Neural progenitor cell (in vitro differentiated cells): Measurements from ENCODE around the gene REC114. TPM values are rescaled to one million over a fixed set of nuclear protein-coding genes. Genes with fewer than 3 reads are reported as not detected.
"Not testable (repeated sequence)": the region's sequence is repeated elsewhere in the genome, so short reads cannot be mapped to it uniquely, and the experiment has no call there.

ENCODE experiments used
- DNase-seq: peaks from one replicate; pipeline ENCODE4 v3.0.0-alpha.2; 2016; ENCODE audit warnings: low spot score
- H2AFZ ChIP-seq: fragments of 200-600 bp; sonication (generic); replicated peaks from 2 replicates; pipeline ENCODE4 v1.6.1; 2016; ENCODE audit warnings: antibody characterized with exemption
- H3F3A ChIP-seq: fragments of 200-600 bp; sonication (generic); 2 replicates; pipeline ENCODE4 v1.6.1; 2016; ENCODE audit warnings: antibody characterized with exemption, low read depth
- H3K27ac ChIP-seq: fragments of 200-600 bp; sonication (generic); 2 replicates; pipeline ENCODE4 v1.5.1; 2016; ENCODE audit warnings: mild to moderate bottlenecking
- H3K27me3 ChIP-seq: fragments of 200-600 bp; sonication (generic); 2 replicates; pipeline ENCODE4 v1.6.1; 2016; ENCODE audit warnings: mild to moderate bottlenecking, moderate library complexity
- H3K36me3 ChIP-seq: fragments of 200-600 bp; sonication (generic); 2 replicates; pipeline ENCODE4 v1.5.1; 2016
- H3K4me1 ChIP-seq: fragments of 200-600 bp; sonication (generic); 2 replicates; pipeline ENCODE4 v1.6.1; 2016; ENCODE audit warnings: mixed run types
- H3K4me2 ChIP-seq: fragments of 200-600 bp; sonication (generic); 2 replicates; pipeline ENCODE4 v1.6.1; 2016
- H3K4me3 ChIP-seq: fragments of 200-600 bp; sonication (generic); 2 replicates; pipeline ENCODE4 v1.5.1; 2016
- H3K79me2 ChIP-seq: fragments of 200-600 bp; sonication (generic); 2 replicates; pipeline ENCODE4 v1.6.1; 2016; ENCODE audit warnings: low read depth
- H3K9ac ChIP-seq: fragments of 200-600 bp; sonication (generic); 2 replicates; pipeline ENCODE4 v1.6.1; 2016
- H3K9me3 ChIP-seq: fragments of 200-600 bp; sonication (generic); 2 replicates; pipeline ENCODE4 v1.5.1; 2016; ENCODE audit warnings: low read depth
- H4K20me1 ChIP-seq: fragments of 200-600 bp; sonication (generic); 2 replicates; pipeline ENCODE4 v1.6.1; 2016; ENCODE audit warnings: low read depth
- H3K27ac Mint-ChIP-seq: 3 replicates; pipeline ENCODE4 v1.8.0; 2021; ENCODE audit warnings: mixed read lengths
- H3K27me3 Mint-ChIP-seq: 2 replicates; pipeline ENCODE4 v1.8.0; 2022; ENCODE audit warnings: low read depth, mild to moderate bottlenecking, inconsistent platforms, moderate library complexity, mixed read lengths; ENCODE audit not compliant: insufficient read depth
- H3K36me3 Mint-ChIP-seq: 3 replicates; pipeline ENCODE4 v1.8.0; 2021; ENCODE audit warnings: mixed read lengths
- H3K4me1 Mint-ChIP-seq: 3 replicates; pipeline ENCODE4 v1.8.0; 2021; ENCODE audit warnings: mixed read lengths
- H3K4me3 Mint-ChIP-seq: 3 replicates; pipeline ENCODE4 v1.8.0; 2021; ENCODE audit warnings: mild to moderate bottlenecking, moderate library complexity, mixed read lengths
- H3K9me3 Mint-ChIP-seq: 3 replicates; pipeline ENCODE4 v1.8.0; 2020; ENCODE audit warnings: mixed read lengths
- EZH2 ChIP-seq: fragments of 200-600 bp; sonication (generic); IDR thresholded peaks from 2 replicates; pipeline ENCODE4 v1.6.1; 2017; ENCODE audit warnings: antibody characterized with exemption, mild to moderate bottlenecking, moderate library complexity
- EZH2phosphoT487 ChIP-seq: fragments of 200-600 bp; sonication (generic); IDR thresholded peaks from 2 replicates; pipeline ENCODE4 v1.6.1; 2017; ENCODE audit warnings: antibody characterized with exemption
- total RNA-seq: library from RNA; depleted of rRNA; stranded (reverse); fragments of >200 nt; gene quantifications from 2 replicates; pipeline ENCODE4 v1.2.3, GENCODE V29; 2015; ENCODE audit warnings: low replicate concordance
- TF ChIP-seq, protein P1 (sequence below): fragments of 200-600 bp; sonication (generic); IDR thresholded peaks from 2 replicates; pipeline ENCODE4 v1.5.1; 2017; ENCODE audit warnings: antibody characterized with exemption, mild to moderate bottlenecking

Gene REC114
- total RNA-seq, 1 donor from 2014 or later = not detected

DNA sequence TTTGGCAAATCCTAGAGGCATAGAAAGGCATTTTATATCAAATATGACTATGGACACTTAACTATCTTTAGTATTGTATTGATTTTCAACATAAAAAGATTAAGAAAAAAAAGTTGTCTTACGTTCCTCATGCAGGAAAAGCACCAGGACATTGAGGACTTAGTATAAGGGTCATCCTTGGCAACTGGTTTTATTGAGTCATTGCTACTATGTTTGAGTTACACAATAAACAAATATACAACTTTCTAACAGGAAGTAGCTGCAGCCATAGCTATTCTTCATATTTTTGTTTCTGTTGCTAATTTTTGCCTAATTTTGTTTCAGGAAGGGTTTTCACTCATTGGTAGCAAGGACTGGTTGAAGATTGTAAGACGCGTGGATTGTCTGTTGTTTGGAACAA, 97.2 kb downstream of the REC114 start:
- Histone ChIP-seq H3K4me3 (no peak overlapping the region), H4K20me1 (no peaks in the 10 kb centered on the region), H3K4me1 (no peaks in the 10 kb centered on the region), H3K79me2 (no peaks in the 10 kb centered on the region), H3F3A (no peaks in the 10 kb centered on the region), H3K4me2 (no peak overlapping the region), H3K27ac (no peak overlapping the region), H2AFZ (no peak overlapping the region), H3K9me3 (no peaks in the 10 kb centered on the region), H3K27me3 (no peaks in the 10 kb centered on the region), H3K9ac (no peak overlapping the region), H3K36me3 (no peaks in the 10 kb centered on the region)
- no peak overlapping the region for H3K27ac Mint-ChIP-seq
- no peaks in the 10 kb centered on the region for H3K27me3 Mint-ChIP-seq
- H3K36me3 Mint-ChIP-seq = no peaks in the 10 kb centered on the region
- DNase-seq = no peak
- no peak for TF ChIP-seq EZH2
- TF ChIP-seq, protein P1, sequence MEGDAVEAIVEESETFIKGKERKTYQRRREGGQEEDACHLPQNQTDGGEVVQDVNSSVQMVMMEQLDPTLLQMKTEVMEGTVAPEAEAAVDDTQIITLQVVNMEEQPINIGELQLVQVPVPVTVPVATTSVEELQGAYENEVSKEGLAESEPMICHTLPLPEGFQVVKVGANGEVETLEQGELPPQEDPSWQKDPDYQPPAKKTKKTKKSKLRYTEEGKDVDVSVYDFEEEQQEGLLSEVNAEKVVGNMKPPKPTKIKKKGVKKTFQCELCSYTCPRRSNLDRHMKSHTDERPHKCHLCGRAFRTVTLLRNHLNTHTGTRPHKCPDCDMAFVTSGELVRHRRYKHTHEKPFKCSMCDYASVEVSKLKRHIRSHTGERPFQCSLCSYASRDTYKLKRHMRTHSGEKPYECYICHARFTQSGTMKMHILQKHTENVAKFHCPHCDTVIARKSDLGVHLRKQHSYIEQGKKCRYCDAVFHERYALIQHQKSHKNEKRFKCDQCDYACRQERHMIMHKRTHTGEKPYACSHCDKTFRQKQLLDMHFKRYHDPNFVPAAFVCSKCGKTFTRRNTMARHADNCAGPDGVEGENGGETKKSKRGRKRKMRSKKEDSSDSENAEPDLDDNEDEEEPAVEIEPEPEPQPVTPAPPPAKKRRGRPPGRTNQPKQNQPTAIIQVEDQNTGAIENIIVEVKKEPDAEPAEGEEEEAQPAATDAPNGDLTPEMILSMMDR = no peak
- no peak for TF ChIP-seq EZH2phosphoT487
- H3K9me3 Mint-ChIP-seq = no peaks in the 10 kb centered on the region
- no peak overlapping the region for H3K4me3 Mint-ChIP-seq
- H3K4me1 Mint-ChIP-seq = no peaks in the 10 kb centered on the region

DNA sequence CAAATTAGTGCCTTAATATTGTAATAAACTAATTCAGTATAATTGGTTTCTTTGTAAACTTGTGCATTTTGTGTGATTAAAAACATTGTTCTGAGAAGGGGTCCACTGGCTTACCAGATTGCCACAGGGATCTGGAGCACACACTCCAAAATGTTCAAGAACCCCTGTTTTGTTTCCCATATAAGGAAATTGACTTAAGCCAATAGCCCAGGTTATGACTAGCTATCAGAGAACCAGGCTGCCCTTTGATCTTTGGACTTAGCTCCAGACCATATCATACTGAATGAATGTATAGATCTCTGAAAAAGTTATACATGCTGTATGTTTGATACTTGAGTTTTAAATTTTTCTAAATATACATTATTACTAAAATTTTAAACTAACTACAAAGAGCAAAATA, 98.5 kb downstream of the REC114 start:
- Histone ChIP-seq H3K27me3 (no peaks in the 10 kb centered on the region), H3K9me3 (no peaks in the 10 kb centered on the region), H3K36me3 (no peaks in the 10 kb centered on the region), H3K4me2 (no peak overlapping the region), H3K79me2 (no peaks in the 10 kb centered on the region), H3F3A (no peaks in the 10 kb centered on the region), H3K9ac (no peak overlapping the region), H3K27ac (no peak overlapping the region), H3K4me3 (no peak overlapping the region), H2AFZ (no peak overlapping the region), H3K4me1 (no peaks in the 10 kb centered on the region), H4K20me1 (no peaks in the 10 kb centered on the region)
- H3K36me3 Mint-ChIP-seq = no peaks in the 10 kb centered on the region
- no peaks in the 10 kb centered on the region for H3K4me1 Mint-ChIP-seq
- no peaks in the 10 kb centered on the region for H3K27me3 Mint-ChIP-seq
- no peak overlapping the region for H3K27ac Mint-ChIP-seq
- TF ChIP-seq EZH2phosphoT487 = no peak
- no peak for TF ChIP-seq EZH2
- no peak overlapping the region for H3K4me3 Mint-ChIP-seq
- H3K9me3 Mint-ChIP-seq = no peaks in the 10 kb centered on the region
- no peak for DNase-seq

- H3K4me2 ChIP-seq, H3K9me3 Mint-ChIP-seq, H3F3A ChIP-seq, H3K27ac Mint-ChIP-seq, H3K9ac ChIP-seq, H3K4me1 ChIP-seq, H3K79me2 ChIP-seq, H3K36me3 ChIP-seq, H2AFZ ChIP-seq, H3K36me3 Mint-ChIP-seq, H3K9me3 ChIP-seq, H3K4me1 Mint-ChIP-seq, H3K4me3 ChIP-seq, DNase-seq, H3K27ac ChIP-seq, H3K27me3 ChIP-seq, H4K20me1 ChIP-seq, H3K27me3 Mint-ChIP-seq, H3K4me3 Mint-ChIP-seq: not testable (repeated sequence)
These were observed 106.0 kb downstream of the REC114 start for GRCh38 chr15:73548925-73549324.

DNA sequence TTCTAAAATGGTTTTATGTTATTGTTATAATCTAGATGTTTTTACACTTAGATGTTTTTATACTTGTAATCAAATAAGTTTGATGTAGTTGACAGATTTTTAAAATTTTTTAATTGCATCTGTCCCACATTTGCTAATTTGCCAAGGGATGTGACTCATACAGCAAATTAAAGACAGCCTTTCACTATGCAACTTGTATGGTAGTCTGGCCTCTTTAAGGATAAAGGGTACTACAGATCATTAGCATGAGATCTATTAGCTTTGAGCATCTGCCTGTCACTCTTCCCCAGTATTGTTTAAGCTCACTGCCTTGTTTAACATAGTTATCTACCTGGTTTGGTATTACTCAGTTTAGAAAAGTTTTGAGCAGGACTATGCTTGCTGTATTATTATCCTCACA, 107.2 kb downstream of the REC114 start:
- H3F3A ChIP-seq = no peaks in the 10 kb centered on the region
- H3K4me1 ChIP-seq = no peaks in the 10 kb centered on the region
- H3K9me3 ChIP-seq = no peaks in the 10 kb centered on the region
- no peaks in the 10 kb centered on the region for H3K4me1 Mint-ChIP-seq
- no peak overlapping the region for H3K4me3 Mint-ChIP-seq
- no peaks in the 10 kb centered on the region for H3K27me3 ChIP-seq
- TF ChIP-seq, protein P1 = no peak
- TF ChIP-seq EZH2phosphoT487 (no peak), EZH2 (no peak)
- H3K4me3 ChIP-seq = no peak overlapping the region
- no peaks in the 10 kb centered on the region for H3K27me3 Mint-ChIP-seq
- no peaks in the 10 kb centered on the region for H3K9me3 Mint-ChIP-seq
- no peak overlapping the region for H3K27ac ChIP-seq
- no peaks in the 10 kb centered on the region for H3K36me3 Mint-ChIP-seq
- no peaks in the 10 kb centered on the region for H3K36me3 ChIP-seq
- no peak overlapping the region for H3K27ac Mint-ChIP-seq
- H2AFZ ChIP-seq = no peak overlapping the region
- H4K20me1 ChIP-seq = no peaks in the 10 kb centered on the region
- no peak for DNase-seq
- no peaks in the 10 kb centered on the region for H3K79me2 ChIP-seq
- no peak overlapping the region for H3K4me2 ChIP-seq
- H3K9ac ChIP-seq = no peak overlapping the region
